SH-SY5Y (cell line): ENCODE results near the gene PROM2.

Experiments used
- GATA2 ChIP-seq: IDR thresholded peaks from 2 replicates; pipeline ENCODE4 v1.6.1; 2011; ENCODE audit warnings: mild to moderate bottlenecking, low read depth, low read length
- GATA3 ChIP-seq: IDR thresholded peaks from 2 replicates; pipeline ENCODE4 v1.6.1; 2011; ENCODE audit warnings: low read depth, mild to moderate bottlenecking, low read length, moderate library complexity

GRCh38 chr2:95267458-95268210 lies 6.6 kb upstream of the PROM2 start:
- TF ChIP-seq GATA2 (no peak), GATA3 (no peak)
